Progenitor cell of endocrine pancreas (in vitro differentiated cells): Measurements from ENCODE around the gene TMEM202. TPM values are rescaled to one million over a fixed set of nuclear protein-coding genes. Genes with fewer than 3 reads are reported as not detected.

ENCODE experiments used
- DNase-seq: peaks from one replicate; pipeline ENCODE4 v3.0.0; 2021; ENCODE audit warnings: low spot score; ENCODE audit not compliant: unreplicated experiment
- H3K27ac Mint-ChIP-seq: 2 replicates; pipeline ENCODE4 v1.8.0; 2021; ENCODE audit warnings: mild to moderate bottlenecking, moderate library complexity, mixed read lengths
- H3K27me3 Mint-ChIP-seq: 2 replicates; pipeline ENCODE4 v1.8.0; 2021; ENCODE audit warnings: mixed read lengths
- H3K36me3 Mint-ChIP-seq: 2 replicates; pipeline ENCODE4 v1.8.0; 2022; ENCODE audit warnings: mixed read lengths; ENCODE audit not compliant: insufficient read depth
- H3K4me1 Mint-ChIP-seq: 2 replicates; pipeline ENCODE4 v1.8.0; 2021; ENCODE audit warnings: low read depth, mixed read lengths
- H3K4me3 Mint-ChIP-seq: 2 replicates; pipeline ENCODE4 v1.8.0; 2021; ENCODE audit warnings: low read depth, mild to moderate bottlenecking, moderate library complexity, mixed read lengths
- H3K9me3 Mint-ChIP-seq: 2 replicates; pipeline ENCODE4 v1.8.0; 2021; ENCODE audit warnings: low read depth, mixed read lengths
- total RNA-seq: library from RNA; stranded (reverse); gene quantifications from 2 replicates; pipeline ENCODE4 v1.2.1, GENCODE V29; 2021
- TF ChIP-seq, protein P1 (sequence below): fragments of 200-600 bp; sonication (generic); IDR thresholded peaks from one replicate; pipeline ENCODE4 v1.5.0; 2021; ENCODE audit warnings: antibody characterized with exemption, mild to moderate bottlenecking; ENCODE audit not compliant: unreplicated experiment

Gene TMEM202
- total RNA-seq, 1 donor from 2014 or later, result not detected

DNA sequence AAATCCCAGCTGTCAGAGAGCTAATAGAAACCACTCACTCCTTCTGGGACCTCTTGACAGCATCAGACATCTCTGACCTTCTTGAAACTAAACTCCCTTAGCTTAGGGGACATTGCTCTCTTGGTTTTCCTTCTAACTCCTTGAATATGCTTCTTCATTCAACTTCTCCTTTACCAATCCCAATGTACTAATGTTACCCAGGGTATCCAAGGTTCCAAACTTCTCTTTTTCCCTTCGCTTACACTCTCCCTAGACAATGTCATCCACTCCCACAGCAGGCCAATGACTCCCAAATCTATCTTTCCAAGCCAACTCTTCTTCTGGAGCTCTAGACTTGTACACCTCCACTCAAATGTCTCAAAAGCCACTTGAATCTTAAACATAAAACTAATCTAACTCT is 36.9 kb upstream of the TMEM202 start:
- Mint-ChIP-seq H3K4me3 (no peak overlapping the region), H3K27ac (no peak overlapping the region), H3K9me3 (no peaks in the 10 kb centered on the region), H3K4me1 (no peaks in the 10 kb centered on the region), H3K27me3 (no peaks in the 10 kb centered on the region), H3K36me3 (no peaks in the 10 kb centered on the region)
- DNase-seq, result no peak
- TF ChIP-seq, protein P1, sequence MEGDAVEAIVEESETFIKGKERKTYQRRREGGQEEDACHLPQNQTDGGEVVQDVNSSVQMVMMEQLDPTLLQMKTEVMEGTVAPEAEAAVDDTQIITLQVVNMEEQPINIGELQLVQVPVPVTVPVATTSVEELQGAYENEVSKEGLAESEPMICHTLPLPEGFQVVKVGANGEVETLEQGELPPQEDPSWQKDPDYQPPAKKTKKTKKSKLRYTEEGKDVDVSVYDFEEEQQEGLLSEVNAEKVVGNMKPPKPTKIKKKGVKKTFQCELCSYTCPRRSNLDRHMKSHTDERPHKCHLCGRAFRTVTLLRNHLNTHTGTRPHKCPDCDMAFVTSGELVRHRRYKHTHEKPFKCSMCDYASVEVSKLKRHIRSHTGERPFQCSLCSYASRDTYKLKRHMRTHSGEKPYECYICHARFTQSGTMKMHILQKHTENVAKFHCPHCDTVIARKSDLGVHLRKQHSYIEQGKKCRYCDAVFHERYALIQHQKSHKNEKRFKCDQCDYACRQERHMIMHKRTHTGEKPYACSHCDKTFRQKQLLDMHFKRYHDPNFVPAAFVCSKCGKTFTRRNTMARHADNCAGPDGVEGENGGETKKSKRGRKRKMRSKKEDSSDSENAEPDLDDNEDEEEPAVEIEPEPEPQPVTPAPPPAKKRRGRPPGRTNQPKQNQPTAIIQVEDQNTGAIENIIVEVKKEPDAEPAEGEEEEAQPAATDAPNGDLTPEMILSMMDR, result no peak

DNA sequence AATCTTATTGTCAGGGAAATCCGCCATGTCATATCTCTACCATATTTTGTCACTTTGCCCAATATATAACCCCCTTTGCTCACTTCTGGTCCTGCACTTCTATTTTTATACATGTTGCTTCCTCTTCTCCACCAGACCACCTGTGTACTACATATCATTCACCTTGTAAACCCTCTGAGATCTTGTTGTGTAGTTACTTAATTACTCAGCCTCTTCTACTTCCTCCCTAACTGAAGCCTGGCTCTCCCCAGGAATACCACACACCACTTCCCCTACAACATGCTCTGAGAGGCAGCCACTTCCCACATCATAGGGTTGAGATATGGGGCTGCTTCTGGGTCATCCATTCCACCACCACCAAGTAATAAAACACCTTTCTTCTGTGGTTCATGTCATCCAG is 32.3 kb upstream of the TMEM202 start:
- Mint-ChIP-seq H3K9me3 (no peaks in the 10 kb centered on the region), H3K27ac (no peak overlapping the region), H3K36me3 (peaks cover 7% of the 10 kb centered on the region), H3K4me3 (no peak overlapping the region), H3K4me1 (no peaks in the 10 kb centered on the region), H3K27me3 (no peaks in the 10 kb centered on the region)
- DNase-seq, result no peak
- TF ChIP-seq, protein P1, result no peak

DNA sequence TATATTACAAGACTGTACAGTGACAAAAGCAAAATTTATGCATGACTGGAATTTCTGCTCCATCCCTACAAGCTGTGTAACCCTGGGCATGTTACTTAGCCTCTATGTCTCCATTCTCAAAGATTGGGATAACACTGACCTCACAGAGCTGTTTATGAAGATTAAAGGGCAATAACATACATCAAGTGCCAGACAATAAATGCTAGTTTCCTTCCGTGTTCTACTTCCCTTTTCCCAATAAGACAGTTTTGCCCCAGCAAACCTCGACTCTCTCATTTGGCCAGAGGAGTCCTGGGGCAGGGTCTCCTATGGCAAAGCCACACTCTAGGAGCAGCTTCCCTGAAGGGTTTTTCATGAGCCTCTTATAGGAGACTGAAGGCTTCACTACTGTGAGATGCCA is 29.8 kb upstream of the TMEM202 start:
- H3K9me3 Mint-ChIP-seq, result no peaks in the 10 kb centered on the region
- H3K4me3 Mint-ChIP-seq, result no peak overlapping the region
- H3K27me3 Mint-ChIP-seq, result no peaks in the 10 kb centered on the region
- H3K27ac Mint-ChIP-seq, result no peak overlapping the region
- H3K4me1 Mint-ChIP-seq, result no peaks in the 10 kb centered on the region
- DNase-seq, result no peak
- H3K36me3 Mint-ChIP-seq, result peaks cover 7% of the 10 kb centered on the region
- TF ChIP-seq, protein P1, result no peak

DNA sequence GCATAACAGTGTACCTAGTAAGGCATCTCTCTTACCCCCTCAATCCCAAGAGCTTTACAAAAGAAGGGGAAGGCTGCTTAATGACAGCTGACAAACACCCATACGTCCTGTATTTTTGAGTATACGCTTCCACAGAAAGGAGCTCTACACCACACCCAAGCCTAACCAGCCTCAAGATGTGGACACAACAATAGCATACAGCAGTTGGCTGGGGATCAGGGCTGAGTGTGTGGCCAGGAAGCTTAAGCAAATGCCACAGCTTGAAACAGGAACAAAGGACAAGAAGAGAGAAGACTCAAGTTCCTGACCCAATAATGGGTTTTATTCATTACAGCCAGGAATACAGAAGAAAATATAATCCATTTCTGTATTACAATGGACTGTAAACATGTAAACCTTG is 29.2 kb upstream of the TMEM202 start:
- TF ChIP-seq, protein P1, result no peak
- Mint-ChIP-seq H3K4me1 (no peaks in the 10 kb centered on the region), H3K36me3 (peaks cover 7% of the 10 kb centered on the region), H3K27me3 (no peaks in the 10 kb centered on the region), H3K27ac (no peak overlapping the region), H3K9me3 (no peaks in the 10 kb centered on the region), H3K4me3 (no peak overlapping the region)
- DNase-seq, result no peak

DNA sequence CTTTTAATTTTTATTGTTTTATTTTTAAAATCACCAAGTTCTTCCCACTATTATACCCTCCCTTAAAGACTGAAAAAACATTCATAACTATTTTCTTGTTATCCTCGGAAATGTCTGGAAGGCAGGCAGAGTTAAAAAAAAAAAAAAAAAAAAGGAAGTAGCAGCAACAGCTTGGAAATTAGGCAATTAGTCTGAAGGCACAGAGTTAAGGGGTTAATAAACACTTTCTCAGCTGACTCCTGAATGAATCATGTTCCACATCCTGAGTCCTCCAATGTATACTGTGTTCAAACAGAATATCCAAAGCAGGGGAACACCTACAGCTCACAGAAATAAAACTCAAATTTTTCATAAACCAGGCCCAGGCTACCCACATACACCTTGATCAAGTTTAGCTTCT is 28.1 kb upstream of the TMEM202 start:
- DNase-seq, result no peak
- Mint-ChIP-seq H3K27me3 (no peaks in the 10 kb centered on the region), H3K4me3 (no peak overlapping the region), H3K9me3 (no peaks in the 10 kb centered on the region), H3K27ac (no peak overlapping the region), H3K36me3 (peaks cover 7% of the 10 kb centered on the region), H3K4me1 (peaks cover 6% of the 10 kb centered on the region)
- TF ChIP-seq, protein P1, result no peak
